NB4 (cell line): ENCODE measurements around the gene ARL13A.

Source experiments
- POLR2A ChIP-seq: IDR thresholded peaks from 2 replicates; pipeline ENCODE4 v1.6.1; 2011; ENCODE audit warnings: mild to moderate bottlenecking; ENCODE audit not compliant: insufficient read length; ENCODE audit errors: extremely low read depth
- TF ChIP-seq, protein P1 (sequence below): IDR thresholded peaks from one replicate; pipeline ENCODE4 v1.5.1; 2012; ENCODE audit warnings: low read depth, low read length

DNA sequence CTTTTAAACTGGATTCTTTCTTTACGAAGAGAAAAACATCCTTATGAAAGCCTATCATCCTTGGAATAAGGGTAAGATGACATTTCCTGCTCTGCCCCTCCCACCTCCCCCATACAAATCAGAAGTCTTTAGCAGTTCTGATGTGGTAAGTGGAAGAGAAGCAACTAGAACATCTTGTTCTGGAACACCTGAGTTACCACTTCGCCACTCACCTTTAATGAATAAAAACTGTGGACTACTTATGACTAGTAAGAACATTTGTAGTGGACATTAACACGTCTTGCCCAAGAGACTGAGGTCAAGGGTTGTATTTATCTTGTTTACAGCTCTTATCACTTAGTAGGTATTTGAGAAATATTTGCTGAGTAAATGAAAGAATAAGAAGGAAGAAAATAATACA is 45.1 kb upstream of the ARL13A start:
- TF ChIP-seq, protein P1, sequence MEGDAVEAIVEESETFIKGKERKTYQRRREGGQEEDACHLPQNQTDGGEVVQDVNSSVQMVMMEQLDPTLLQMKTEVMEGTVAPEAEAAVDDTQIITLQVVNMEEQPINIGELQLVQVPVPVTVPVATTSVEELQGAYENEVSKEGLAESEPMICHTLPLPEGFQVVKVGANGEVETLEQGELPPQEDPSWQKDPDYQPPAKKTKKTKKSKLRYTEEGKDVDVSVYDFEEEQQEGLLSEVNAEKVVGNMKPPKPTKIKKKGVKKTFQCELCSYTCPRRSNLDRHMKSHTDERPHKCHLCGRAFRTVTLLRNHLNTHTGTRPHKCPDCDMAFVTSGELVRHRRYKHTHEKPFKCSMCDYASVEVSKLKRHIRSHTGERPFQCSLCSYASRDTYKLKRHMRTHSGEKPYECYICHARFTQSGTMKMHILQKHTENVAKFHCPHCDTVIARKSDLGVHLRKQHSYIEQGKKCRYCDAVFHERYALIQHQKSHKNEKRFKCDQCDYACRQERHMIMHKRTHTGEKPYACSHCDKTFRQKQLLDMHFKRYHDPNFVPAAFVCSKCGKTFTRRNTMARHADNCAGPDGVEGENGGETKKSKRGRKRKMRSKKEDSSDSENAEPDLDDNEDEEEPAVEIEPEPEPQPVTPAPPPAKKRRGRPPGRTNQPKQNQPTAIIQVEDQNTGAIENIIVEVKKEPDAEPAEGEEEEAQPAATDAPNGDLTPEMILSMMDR = no peak
- TF ChIP-seq POLR2A = no peak
